ENCODE data around the gene TRMU.

The TRMU gene

DNA sequence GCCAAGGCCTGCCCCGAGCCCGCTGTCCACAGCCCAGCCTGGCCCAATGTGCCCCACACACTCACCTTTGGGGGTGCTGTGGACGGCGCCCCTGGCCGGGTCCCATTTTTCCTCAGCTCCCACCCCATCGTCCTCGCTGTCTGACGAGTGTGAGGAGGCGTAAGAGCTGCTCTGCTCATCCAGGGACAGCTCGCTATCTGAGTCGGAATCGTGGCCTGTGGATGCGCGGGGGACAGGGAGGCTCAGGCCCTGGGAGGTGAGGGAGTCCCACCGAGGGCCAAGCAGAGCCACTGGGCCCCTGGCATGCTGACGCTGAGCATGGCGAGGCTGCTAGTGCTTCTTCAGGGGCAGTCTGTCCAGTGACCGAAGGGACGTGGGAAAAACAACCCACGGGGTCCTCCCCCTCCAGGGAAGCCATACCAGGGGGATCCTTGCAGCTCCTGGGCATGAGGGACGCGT, 29.7 kb downstream of the TRMU start (continued):
- TF ChIP-seq, protein P1, sequence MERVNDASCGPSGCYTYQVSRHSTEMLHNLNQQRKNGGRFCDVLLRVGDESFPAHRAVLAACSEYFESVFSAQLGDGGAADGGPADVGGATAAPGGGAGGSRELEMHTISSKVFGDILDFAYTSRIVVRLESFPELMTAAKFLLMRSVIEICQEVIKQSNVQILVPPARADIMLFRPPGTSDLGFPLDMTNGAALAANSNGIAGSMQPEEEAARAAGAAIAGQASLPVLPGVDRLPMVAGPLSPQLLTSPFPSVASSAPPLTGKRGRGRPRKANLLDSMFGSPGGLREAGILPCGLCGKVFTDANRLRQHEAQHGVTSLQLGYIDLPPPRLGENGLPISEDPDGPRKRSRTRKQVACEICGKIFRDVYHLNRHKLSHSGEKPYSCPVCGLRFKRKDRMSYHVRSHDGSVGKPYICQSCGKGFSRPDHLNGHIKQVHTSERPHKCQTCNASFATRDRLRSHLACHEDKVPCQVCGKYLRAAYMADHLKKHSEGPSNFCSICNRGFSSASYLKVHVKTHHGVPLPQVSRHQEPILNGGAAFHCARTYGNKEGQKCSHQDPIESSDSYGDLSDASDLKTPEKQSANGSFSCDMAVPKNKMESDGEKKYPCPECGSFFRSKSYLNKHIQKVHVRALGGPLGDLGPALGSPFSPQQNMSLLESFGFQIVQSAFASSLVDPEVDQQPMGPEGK (CRISPR knock-in tag; IDR thresholded peaks at IDR 0.05; ENCODE audit: borderline replicate concordance): no peak
- no peak for TF ChIP-seq SNAI2 (CRISPR knock-in tag; IDR thresholded peaks at IDR 0.05)

DNA sequence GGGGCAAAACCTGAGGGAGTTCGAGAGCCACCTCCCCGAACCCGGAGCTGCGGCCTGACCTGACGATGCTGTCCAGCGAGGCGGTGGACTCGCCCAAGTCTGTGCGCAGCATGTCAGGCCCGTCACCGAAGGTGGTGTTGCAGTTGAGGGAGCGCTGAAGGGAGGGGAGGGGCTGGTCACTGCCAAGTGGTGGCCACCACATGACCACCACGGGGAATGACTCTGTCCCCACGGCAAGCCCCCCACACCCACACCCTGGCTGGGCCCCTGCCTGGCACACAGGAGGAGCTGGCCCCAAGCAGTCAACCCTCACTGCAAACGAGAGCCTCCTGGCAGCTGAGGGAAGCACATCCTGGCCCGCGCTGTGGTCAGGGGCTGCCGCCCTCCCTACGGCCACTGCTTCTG, 30.8 kb downstream of the TRMU start:
- ATAC-seq: no peak

DNA sequence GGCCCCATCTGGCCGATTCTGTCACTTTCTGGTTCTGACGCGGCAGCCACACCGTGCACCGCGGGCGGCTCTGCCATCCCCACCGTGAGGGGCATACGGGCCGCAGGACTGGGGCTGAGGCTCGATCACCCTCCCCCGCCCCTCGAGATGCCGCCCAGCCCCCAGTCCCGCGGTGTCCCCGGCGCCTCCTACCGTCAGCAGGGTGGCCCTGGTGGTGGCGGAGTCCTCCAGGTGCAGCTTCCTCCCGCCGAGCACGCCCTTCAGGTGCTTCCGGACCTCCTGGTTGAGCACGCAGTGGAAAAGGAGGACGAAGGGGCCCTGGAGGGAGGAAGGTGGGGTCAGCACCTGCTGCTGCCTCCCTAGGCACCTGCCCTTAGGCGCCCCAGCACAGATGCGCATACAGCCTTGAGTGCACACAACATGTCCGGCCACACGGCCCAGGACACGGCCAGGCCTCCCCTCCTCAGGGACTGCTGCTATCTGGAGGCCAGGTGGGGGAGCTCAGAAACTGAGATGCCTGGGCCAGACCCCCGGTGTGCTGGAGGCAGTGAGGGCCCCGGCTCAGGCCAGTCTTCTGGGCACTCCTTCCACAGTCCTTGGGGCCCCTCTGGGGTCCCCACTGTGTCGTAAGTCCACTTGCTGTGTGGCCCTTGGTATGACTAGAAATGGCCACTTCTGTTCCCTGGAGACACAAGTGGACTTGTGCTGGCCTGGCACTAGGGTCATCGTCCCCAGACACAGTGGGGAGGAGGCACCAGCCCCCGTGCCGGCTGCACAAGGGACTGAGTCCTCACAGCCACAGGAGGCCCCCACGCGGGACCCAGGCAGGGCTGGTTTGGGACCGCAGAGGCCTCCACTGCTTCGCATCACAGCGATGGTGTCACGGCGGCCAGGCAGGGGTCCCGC, 31.5 kb downstream of the TRMU start:
- peak; percentile 10 for ATAC-seq

More for the DNA sequence above, 30.8 kb downstream of the TRMU start:
- TF ChIP-seq PPARA (CRISPR knock-in tag; IDR thresholded peaks at IDR 0.05; ENCODE audit: borderline replicate concordance) (no peak), ZFP30 (CRISPR knock-in tag; IDR thresholded peaks at IDR 0.05) (no peak), TOX (CRISPR knock-in tag; IDR thresholded peaks at IDR 0.05; ENCODE audit: borderline replicate concordance) (no peak), BACH2 (CRISPR knock-in tag; IDR thresholded peaks at IDR 0.05; ENCODE audit: borderline replicate concordance) (no peak)

DNA sequence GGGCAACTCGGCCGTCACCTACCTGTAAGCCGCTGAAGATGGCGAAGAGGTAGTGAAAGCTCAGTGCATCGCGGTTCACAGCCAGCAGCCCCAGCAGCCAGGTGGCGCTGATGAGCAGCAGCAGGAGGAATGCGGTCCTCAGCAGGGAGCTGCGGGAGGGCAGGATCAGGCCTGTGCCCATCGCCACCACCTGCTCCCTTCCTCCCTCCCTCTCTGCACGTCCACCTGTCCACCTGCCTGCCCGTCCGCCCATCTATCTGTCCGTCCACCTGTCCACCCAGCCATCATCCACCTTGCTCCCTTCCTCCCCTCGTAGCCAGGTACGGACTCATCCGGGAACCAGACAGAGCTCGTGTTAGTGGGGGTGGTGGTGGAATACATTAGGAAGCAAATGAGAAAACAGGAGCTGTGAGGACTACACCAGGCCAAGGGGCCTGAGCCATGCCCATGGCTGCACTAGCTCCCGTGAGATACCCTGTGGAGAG, 32.2 kb downstream of the TRMU start:
- peak; percentile 86 for ATAC-seq
- no peak for TF ChIP-seq PPARA (CRISPR knock-in tag; IDR thresholded peaks at IDR 0.05; ENCODE audit: borderline replicate concordance)
- TF ChIP-seq, protein P2, sequence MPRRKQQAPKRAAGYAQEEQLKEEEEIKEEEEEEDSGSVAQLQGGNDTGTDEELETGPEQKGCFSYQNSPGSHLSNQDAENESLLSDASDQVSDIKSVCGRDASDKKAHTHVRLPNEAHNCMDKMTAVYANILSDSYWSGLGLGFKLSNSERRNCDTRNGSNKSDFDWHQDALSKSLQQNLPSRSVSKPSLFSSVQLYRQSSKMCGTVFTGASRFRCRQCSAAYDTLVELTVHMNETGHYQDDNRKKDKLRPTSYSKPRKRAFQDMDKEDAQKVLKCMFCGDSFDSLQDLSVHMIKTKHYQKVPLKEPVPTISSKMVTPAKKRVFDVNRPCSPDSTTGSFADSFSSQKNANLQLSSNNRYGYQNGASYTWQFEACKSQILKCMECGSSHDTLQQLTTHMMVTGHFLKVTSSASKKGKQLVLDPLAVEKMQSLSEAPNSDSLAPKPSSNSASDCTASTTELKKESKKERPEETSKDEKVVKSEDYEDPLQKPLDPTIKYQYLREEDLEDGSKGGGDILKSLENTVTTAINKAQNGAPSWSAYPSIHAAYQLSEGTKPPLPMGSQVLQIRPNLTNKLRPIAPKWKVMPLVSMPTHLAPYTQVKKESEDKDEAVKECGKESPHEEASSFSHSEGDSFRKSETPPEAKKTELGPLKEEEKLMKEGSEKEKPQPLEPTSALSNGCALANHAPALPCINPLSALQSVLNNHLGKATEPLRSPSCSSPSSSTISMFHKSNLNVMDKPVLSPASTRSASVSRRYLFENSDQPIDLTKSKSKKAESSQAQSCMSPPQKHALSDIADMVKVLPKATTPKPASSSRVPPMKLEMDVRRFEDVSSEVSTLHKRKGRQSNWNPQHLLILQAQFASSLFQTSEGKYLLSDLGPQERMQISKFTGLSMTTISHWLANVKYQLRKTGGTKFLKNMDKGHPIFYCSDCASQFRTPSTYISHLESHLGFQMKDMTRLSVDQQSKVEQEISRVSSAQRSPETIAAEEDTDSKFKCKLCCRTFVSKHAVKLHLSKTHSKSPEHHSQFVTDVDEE (CRISPR knock-in tag; IDR thresholded peaks at IDR 0.05): no peak
- no peak for TF ChIP-seq ISL1 (CRISPR knock-in tag; IDR thresholded peaks at IDR 0.05)
- TF ChIP-seq, protein P3, sequence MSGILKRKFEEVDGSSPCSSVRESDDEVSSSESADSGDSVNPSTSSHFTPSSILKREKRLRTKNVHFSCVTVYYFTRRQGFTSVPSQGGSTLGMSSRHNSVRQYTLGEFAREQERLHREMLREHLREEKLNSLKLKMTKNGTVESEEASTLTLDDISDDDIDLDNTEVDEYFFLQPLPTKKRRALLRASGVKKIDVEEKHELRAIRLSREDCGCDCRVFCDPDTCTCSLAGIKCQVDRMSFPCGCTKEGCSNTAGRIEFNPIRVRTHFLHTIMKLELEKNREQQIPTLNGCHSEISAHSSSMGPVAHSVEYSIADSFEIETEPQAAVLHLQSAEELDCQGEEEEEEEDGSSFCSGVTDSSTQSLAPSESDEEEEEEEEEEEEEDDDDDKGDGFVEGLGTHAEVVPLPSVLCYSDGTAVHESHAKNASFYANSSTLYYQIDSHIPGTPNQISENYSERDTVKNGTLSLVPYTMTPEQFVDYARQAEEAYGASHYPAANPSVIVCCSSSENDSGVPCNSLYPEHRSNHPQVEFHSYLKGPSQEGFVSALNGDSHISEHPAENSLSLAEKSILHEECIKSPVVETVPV (CRISPR knock-in tag; IDR thresholded peaks at IDR 0.05): no peak
- TF ChIP-seq ZNF565 (CRISPR knock-in tag; conservative IDR thresholded peaks at IDR 0.05; ENCODE audit: low read depth): no peak
- TF ChIP-seq, protein P1 (CRISPR knock-in tag; IDR thresholded peaks at IDR 0.05; ENCODE audit: borderline replicate concordance): no peak
- no peak for TF ChIP-seq TCF4 (CRISPR knock-in tag; IDR thresholded peaks at IDR 0.05; ENCODE audit: borderline replicate concordance)
- no peak for TF ChIP-seq ZFP30 (CRISPR knock-in tag; IDR thresholded peaks at IDR 0.05)

More for the DNA sequence above, 31.5 kb downstream of the TRMU start:
- TF ChIP-seq ISL1 (CRISPR knock-in tag; IDR thresholded peaks at IDR 0.05) (no peak), TCF4 (CRISPR knock-in tag; IDR thresholded peaks at IDR 0.05; ENCODE audit: borderline replicate concordance) (no peak), ZNF565 (CRISPR knock-in tag; conservative IDR thresholded peaks at IDR 0.05; ENCODE audit: low read depth) (no peak), ARNTL (CRISPR knock-in tag; IDR thresholded peaks at IDR 0.05; ENCODE audit: borderline replicate concordance, low read depth) (no peak), ESRRG (CRISPR knock-in tag; IDR thresholded peaks at IDR 0.05) (no peak), GLIS3 (CRISPR knock-in tag; IDR thresholded peaks at IDR 0.05) (no peak), BACH2 (CRISPR knock-in tag; IDR thresholded peaks at IDR 0.05; ENCODE audit: borderline replicate concordance) (no peak), ZNF8 (CRISPR knock-in tag; IDR thresholded peaks at IDR 0.05) (no peak), SNAI2 (CRISPR knock-in tag; IDR thresholded peaks at IDR 0.05) (no peak), OSR1 (CRISPR knock-in tag; IDR thresholded peaks at IDR 0.05) (no peak), CSDC2 (CRISPR knock-in tag; IDR thresholded peaks at IDR 0.05) (no peak), TOX (CRISPR knock-in tag; IDR thresholded peaks at IDR 0.05; ENCODE audit: borderline replicate concordance) (no peak), ZNF70 (CRISPR knock-in tag; IDR thresholded peaks at IDR 0.05) (no peak), ZC3H10 (CRISPR knock-in tag; IDR thresholded peaks at IDR 0.05) (no peak), ZFP30 (CRISPR knock-in tag; IDR thresholded peaks at IDR 0.05) (no peak), RARB (CRISPR knock-in tag; IDR thresholded peaks at IDR 0.05) (no peak)
- TF ChIP-seq, protein P4, sequence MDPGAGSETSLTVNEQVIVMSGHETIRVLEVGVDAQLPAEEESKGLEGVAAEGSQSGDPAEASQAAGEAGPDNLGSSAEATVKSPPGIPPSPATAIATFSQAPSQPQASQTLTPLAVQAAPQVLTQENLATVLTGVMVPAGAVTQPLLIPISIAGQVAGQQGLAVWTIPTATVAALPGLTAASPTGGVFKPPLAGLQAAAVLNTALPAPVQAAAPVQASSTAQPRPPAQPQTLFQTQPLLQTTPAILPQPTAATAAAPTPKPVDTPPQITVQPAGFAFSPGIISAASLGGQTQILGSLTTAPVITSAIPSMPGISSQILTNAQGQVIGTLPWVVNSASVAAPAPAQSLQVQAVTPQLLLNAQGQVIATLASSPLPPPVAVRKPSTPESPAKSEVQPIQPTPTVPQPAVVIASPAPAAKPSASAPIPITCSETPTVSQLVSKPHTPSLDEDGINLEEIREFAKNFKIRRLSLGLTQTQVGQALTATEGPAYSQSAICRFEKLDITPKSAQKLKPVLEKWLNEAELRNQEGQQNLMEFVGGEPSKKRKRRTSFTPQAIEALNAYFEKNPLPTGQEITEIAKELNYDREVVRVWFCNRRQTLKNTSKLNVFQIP (CRISPR knock-in tag; IDR thresholded peaks at IDR 0.05; ENCODE audit: borderline replicate concordance, low read depth): no peak
- TF ChIP-seq, protein P3 (CRISPR knock-in tag; IDR thresholded peaks at IDR 0.05): no peak
- TF ChIP-seq, protein P1 (CRISPR knock-in tag; IDR thresholded peaks at IDR 0.05; ENCODE audit: borderline replicate concordance): no peak
